ENCODE results near the gene SLC22A15.
A peak's percentile ranks its signal among the peaks of the same experiment; 100 is the strongest.
"Not testable (repeated sequence)": the region's sequence is repeated elsewhere in the genome, so short reads cannot be mapped to it uniquely, and the experiment has no call there.

SLC22A15 gene

GRCh38 chr1:115976062-115976920 is at the start of gene SLC22A15:
TSS of gene SLC22A15 (plus strand) at chr1:115976513. CDS start at chr1:115976628, 115 bp downstream.
- DNase-seq (ENCODE audit: low read depth) = peak; percentile 15

DNA sequence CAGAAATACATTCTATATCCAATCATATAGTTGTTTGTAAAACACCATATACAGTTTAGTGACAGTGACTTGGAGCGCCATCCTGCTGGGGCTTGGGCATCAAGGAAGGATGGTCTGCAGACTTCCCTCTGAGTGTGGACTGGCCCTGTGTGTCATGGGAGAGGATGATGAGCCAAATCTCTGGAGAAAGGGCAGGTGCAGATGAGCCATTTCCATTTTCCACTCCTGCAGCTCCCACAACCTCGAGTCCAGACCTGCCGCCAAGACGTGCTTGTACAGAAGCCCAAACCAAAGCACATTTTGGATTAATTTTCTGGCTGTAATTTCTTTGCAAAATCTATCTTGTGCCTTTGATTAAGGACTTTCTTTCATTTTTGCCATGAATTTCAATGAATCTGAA is 48.3 kb upstream of the SLC22A15 start:
- no peak for DNase-seq (ENCODE audit: low read depth)

DNA sequence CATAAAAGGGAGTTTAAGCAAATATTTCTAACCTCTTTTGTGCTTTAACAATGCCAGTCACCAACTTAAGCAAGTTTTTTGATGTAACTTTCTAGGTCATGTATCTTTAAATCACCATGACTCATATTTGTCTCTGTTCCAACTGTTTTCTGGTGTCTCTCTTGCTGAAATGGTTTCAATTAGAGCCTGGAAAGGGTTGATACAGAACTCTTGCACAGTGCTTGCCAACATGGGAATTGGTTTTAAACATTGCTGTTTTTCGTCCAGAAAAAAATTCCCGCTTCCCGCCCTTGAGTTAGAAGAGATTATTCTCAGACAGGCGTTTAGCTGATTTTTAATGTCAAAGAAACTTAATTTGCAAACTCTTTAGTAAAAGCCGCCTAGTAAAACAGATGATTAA is 46.4 kb upstream of the SLC22A15 start:
- no peak for DNase-seq (ENCODE audit: low read depth)

GRCh38 chr1:115933625-115934024 is 42.7 kb upstream of the SLC22A15 start:
- no peak for DNase-seq (ENCODE audit: low read depth)

- no peak for DNase-seq (ENCODE audit: low read depth)
These were observed 36.9 kb upstream of the SLC22A15 start for GRCh38 chr1:115939455-115939854.

- no peak for DNase-seq (ENCODE audit: low read depth)
These were observed 30.2 kb upstream of the SLC22A15 start for GRCh38 chr1:115946116-115946515.

DNA sequence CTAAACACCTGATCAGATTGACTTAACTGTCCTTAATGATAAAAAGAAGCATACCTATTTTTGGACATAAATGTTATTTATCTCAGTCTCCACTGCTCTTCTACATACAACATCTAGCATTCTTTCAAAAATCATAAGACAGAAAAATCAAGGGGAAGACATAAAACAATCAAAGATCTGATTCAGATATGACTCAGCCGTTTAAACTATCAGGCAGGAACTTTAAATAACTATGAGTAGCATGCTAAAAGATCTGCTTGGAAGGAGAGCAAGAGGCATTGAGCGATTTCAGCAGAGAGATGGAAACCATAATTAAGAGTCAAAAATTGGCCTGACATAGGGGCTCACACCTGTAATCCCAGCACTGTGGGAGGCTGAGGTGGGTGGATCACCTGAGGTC is 27.2 kb upstream of the SLC22A15 start:
- DNase-seq (ENCODE audit: low read depth) = no peak

DNA sequence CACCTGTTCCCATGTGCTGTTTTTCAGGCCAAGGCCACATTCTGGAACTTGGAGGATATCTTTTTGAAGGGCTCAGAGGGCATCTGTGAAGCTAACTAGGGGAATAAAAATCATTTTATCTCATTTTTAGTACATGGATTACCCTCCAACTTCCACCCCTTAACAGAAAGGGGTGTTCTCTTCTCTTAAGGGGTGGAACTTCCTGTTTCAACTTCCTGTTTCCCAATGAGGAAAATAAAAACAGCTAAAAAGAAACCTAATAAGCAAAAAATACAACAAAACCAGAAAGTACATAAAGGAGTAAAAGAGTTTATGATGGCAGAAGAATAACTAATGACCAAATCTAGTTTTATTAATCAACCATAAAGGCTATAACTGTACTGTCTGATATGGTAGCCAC is 24.8 kb upstream of the SLC22A15 start:
- no peak for DNase-seq (ENCODE audit: low read depth)

GRCh38 chr1:115952547-115952946 is 23.8 kb upstream of the SLC22A15 start:
- no peak for DNase-seq (ENCODE audit: low read depth)

DNA sequence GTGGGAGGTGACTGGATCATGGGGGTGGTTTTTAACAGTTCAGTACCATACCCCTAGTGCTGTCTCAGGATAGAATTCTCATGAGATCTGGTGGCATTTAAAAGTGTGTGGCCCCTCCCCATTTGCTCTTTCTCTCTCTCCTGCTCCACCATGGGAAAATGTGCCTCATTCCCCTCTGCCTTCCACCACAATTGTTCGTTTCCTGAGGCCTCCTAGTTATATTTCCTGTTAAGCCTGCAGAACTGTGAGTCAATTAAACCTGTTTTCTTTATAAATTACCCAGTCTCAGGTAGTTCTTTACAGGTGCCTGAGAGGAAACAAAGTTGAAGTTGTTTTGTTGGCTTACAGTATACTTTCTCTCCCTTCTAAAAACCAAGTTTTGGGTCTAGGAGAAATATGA is 23.1 kb upstream of the SLC22A15 start:
- DNase-seq (ENCODE audit: low read depth) = no peak

GRCh38 chr1:115954684-115955083 is 21.6 kb upstream of the SLC22A15 start:
- DNase-seq (ENCODE audit: low read depth) = no peak

DNA sequence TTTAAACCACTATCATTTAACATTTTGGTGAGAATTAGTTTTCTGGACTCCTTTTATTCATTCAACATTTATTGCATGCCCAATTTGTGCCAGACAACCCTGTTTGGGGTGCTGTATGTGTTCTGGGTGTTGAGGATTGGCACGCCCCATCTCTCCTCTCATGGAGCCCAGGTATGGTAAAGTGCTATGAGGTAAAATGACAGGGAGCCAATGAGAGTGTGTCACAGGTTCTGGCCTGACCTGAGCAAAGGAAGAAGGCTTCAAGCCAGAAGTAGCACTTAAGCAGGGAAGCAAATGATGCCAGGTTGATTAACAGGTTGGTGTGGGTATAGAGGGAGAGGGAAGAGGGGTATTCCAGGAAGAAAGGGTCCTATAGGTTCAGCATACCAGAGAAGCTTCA is 21.1 kb upstream of the SLC22A15 start:
- DNase-seq (ENCODE audit: low read depth) = no peak

DNA sequence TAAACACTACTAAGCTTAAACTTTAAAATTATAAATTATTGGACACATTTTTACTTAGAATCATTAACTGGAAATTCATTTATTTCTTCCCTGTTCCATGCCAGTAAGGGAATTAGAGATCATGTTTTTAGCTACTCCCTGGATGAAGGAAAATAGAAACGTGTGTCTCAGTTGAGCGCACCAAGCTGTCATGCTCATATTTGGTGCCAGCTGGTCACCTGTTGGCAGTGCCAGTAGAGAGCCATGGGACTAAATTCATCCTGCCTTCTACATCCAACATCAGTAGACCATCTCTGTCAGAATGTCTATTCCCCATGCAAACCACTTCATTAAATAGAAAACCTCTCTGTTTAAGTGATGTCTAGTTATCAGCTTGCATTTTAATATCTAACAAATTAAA is 17.4 kb upstream of the SLC22A15 start:
- DNase-seq (ENCODE audit: low read depth) = no peak

- no peak for DNase-seq (ENCODE audit: low read depth)
These were observed 6.8 kb upstream of the SLC22A15 start for GRCh38 chr1:115969509-115969908.

GRCh38 chr1:115971778-115972177 is 4.5 kb upstream of the SLC22A15 start:
- DNase-seq (ENCODE audit: low read depth) = not testable (repeated sequence)

GRCh38 chr1:115973154-115973553 is 3.2 kb upstream of the SLC22A15 start:
- no peak for DNase-seq (ENCODE audit: low read depth)

DNA sequence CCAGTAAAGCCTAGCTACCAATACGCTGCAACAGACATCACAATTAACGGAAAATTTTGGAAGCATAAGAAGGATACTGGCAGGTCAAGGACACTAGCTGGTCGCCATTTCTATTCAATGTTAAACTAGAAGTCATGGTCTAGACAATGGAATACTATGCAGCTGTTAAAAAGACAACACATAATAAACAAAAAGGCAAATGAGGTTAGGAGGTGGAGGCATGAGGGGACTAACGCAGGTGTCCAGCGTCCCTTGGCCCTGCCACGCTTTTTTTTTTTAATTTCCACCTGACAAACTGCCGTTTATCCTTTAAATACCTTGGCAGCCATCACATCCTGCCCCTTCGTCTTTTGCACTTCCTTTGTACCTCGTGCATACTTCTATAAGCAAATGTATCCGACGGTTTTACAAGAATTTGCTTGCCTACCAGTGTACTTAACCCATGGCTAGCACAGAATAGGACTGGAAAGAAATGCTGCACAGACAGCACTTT is 698 bp upstream of the SLC22A15 start:
- DNase-seq (ENCODE audit: low read depth) = no peak

- no peak for DNase-seq (ENCODE audit: low read depth)
These were observed 697 bp downstream of the SLC22A15 start for GRCh38 chr1:115976921-115977498.

DNA sequence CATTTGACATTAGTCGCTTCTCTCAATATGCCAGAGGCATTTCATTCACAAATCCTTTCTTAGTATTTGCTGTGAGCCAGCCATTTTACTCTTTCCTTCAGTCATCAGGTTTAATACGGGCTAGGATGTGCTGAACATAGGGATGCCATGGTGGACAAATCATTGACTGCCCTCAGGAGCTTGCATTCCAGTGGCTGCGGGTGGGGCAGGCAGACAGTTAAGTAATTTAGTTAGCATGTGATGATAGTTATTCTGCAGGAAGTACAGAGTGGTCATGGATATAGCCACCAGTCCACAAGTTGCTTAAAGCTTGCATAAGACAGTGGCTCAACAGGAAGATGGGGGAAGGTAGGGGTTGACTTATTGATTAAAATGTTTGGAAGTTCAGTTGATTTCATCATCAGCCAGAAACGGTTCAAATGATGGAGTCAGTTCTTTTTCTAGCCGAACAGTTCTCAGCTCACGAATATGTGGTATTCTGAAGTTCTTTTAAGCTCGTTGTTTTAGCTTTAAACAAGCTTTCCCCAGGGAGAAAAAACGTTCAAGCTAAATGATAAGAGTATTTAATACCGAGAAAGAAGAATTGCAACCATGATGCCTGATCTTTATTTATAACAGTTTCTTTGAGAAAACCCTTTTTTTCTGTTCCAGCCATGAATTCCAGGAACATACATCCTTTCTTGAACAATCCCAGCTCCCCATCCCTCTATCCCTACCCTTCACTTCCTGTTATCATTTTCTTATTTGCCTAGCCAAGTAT is 1.4 kb downstream of the SLC22A15 start:
- DNase-seq (ENCODE audit: low read depth) = no peak

DNA sequence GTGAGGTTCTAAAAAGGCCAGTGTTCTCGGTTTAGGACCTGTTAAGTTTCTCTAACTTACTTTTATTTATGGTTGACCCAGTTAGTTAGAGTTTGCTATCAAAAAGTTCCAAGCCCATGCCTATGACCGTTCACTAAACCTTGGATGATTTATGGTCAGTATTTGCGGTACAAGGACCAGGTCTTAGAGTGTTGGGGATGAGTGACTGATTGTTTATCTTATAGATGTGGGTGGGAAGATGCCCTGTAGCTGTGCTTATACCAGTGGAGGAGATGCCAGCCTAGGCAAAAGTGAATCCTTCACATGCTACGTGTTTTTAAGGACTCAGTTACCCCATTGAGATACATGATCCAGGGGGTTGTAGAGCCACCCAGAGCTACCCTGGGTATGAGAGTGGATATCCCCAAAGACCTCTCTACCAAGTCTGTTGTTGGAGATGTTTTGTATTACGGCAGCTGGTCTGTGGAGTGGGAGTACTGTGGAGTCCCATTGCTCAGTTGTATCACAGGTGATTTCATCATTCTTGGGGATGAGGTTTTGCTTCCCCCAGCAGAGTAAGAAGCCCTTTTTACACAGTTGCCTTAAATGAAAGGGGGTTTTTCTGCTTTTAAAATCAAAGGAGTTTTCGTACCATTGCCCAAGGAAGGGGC is 2.1 kb downstream of the SLC22A15 start:
- DNase-seq (ENCODE audit: low read depth) = no peak

DNA sequence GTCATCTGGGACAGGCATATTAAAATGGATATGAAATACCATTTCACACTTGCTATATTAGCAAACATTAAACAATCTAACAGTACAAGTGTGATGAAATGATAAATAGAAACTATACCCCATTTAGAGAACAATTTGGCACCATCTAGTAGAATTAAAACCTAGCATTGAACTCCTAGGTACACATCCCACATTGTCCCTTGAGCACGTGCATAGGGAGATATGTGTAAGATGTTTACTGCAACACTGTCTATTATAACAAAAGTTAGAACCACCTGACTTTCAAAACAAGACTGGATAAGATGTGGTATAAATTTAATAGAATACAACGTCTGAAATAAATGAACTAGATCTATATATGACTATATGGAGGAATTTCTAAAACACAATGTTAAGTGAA is 3.8 kb downstream of the SLC22A15 start:
- no peak for DNase-seq (ENCODE audit: low read depth)
